Measurements from ENCODE around the gene SLC7A5.

Gene SLC7A5

DNA sequence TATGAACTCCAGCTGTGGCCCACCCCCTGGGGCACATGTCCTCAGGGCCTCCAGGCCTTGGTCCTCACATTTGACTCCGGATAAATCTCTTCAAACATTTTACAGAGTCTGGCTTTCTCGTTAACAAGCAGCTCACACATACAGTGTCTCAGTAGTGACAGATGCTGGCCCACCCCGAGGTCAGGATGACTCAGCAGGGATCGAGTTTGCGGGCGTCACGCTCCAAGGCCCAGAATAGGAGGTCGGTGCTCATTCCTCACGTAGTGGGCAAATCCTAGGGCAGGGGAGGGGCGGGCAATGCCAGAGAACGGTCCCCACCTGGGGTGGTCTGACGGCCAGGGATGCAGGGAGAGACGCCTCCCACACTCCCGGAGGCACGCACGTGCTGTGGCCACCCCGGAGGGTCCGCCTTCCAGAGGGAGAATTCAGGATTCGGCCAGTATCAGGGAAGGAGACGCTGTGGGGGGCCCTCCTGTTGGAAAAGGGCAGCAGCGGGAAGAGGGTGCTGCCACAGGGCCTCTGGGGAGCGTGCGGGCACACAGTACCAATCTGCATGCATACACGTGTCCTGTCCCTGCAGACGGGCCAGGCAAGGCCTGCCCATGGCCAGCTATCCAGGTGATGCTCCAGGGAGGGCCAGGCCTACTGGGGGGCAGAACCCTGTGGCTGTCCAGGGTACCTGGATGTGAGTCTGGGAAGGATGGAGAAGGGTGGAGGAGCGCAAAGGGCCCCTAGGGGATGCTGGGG lies 8.6 kb downstream of the SLC7A5 start:
- peak in 1 of 5 experiments; percentile 45 for DNase-seq

DNA sequence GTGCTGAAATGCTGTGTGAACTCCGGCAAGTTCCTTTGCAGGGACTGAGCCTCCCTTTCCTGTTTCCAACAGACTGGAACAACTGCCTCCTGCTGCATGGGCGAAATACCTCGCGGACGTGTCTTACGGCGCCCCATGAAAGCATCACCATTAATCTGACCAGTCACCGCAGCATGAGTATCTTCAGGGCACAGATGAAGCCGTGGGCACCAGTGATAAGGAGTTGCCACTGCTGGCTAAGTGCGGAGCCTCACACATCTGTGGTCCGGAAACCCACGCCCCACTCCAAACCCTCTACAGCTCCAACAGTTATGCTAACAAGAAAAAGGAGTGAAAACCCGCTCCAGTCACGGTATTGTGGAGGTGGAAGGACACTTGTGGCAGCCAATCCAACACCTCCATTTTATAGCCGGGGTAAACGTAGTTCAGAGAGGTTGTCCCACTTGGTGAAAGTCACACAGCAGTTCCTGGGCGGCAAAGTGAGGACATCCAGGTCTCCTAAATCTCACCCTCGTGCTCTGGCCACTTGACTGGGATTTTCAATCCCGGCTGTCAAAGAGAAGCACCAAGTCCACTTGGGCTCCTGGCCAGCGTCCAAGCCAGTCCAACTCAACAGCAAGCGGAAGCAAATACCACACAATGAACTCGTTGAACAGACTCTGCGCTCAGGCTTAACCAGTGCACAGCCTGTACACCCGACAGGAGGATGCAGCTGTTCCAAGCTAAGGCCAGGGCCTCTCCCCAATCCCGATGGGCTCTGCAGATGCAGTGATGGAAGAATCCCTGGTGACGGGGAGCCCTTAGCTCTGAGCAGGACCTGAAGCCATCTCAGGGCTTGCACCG lies 10.9 kb downstream of the SLC7A5 start:
- peak in 1 of 5 experiments; percentile 21 for DNase-seq

DNA sequence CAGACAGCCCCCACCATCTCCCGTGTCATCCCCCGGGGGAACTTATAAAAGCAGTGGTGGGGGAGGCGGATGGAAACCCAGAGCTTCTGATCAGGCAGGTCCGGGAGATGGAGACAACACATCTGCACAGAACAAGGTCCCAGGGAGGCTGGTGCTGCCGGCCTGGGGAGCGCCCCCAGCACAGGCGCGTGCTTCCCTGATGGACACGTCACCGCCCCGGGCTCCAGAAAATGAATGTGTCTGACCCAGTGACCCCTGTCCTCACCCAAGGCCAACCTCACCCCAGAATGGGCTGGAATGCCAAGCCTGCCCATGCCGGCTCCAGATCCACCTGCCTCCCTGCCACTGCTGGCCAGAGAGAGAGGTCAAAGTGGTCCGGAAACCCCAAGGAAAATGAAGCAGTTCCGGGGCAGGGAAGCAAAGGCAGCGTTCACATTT lies 12.5 kb downstream of the SLC7A5 start:
- no peak for DNase-seq

DNA sequence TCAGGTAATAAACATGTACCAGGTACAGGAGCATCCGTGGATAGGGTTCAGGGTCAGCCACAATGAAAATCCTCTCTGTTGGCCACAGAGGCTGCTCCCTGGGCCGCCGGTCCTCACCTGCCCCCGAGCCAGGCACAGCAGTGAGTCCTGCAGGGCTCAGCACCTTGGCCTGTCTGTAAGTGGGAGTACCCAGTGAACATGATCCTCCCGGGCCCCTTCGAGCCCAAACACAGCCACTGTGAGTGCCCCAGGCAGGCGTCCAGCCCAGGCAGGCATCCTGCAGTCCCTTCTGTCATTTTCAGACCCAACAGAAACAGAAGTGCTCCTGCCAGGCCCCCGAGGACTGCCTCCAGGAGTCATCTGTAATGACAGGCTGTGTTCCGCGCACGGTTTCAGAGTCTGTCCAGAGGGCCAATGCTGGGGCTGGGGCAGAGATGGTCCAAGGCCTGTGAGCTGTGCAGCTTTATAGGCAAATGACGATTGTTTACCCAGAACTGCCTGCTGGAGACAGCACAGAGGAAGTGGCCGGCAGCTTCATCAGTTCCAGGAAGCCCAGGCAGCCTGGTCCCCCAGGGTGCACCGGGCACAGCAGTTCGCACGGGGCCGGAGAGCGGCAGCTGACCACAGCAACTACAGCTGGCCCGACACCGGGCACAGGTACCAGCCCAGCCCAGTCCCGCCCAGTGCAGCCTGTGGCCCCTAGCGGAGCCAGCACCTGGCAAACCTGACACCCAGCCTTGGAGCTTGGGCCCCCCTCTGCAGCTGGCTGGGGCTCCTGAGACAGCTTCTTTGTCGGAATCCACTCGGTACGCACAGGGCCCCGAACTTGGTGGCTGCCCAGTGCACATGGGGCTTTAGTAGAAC lies 13.2 kb downstream of the SLC7A5 start:
- peak in 2 of 5 experiments; percentile 41 to 84 for DNase-seq

DNA sequence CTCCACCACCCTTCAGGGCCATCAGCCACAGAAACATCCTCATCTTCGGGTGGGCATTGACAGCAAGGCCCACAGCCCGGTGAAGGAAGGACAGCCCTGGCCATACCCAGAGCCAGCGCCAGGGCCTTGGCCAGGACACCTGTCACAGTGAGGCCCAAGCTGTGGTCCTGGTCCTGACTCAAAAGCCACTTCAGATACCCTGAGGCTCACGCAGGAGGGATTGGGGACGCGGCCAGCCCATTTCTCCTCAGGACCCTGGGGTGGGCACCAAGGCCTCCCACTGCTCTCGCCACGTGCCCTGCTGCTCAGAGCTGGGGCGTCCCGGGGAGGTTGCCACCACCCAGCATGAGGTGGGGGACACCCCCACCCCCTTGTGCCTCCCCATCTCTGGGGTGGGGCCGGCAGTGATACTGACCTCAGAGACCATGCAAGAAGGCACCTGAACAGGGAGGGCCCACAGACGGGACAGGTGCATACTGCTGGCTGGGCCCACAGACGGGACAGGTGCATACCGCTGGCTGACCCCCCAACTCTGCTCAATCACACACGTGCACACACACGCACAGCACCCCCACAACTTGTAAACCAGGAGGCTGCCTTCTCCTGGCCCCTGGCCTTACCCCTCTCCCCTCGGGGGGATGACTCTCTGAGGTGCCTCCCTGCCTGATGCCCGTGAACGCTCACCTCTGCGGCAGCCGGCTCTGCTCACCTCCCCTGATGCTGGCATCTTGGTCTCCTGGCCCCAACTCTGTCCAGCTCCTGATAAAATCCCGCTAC lies 14.2 kb downstream of the SLC7A5 start:
- DNase-seq: no peak

DNA sequence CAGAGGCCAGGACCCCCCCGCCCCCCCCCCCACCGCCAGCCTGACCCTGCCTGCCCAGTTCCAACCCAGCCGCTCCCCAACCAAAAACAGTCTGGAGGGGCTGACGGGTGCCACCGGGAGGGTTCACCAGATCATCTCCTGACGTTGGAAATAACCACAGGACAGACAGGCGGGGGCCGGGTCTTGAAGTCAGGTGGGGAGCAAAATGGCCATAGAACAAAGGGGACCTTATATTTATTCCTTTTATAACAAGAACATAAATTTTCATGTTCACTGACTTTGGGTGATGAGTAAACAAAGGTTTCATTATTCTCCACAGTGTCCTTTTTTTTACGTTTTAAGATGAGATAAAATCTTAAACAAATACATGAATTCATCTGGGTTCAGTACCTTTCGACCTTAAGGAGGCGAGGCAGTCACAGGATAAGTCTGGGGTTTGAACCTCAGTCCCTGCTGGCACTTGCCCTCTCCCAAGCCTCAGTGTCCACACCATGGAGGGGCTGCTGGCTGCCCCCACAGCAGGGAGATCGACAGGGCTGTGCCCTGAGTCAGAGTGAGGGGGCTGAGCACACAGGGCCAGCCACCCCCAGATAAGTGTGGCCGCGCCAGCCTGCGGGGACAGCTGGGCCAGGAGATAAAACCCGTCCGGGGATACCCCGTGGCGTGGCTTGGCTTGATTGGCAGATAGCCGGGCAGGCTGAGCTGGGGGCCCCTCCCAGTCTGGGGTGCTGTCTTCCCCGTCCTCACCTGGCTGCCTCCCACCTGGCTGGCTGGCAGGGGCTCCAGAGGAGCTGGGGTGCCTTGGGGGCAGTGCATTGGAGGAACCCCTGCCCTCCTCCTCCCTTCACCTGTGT lies 15.0 kb downstream of the SLC7A5 start:
- peak in 3 of 5 experiments; percentile 27 to 75 (median 55) for DNase-seq

DNA sequence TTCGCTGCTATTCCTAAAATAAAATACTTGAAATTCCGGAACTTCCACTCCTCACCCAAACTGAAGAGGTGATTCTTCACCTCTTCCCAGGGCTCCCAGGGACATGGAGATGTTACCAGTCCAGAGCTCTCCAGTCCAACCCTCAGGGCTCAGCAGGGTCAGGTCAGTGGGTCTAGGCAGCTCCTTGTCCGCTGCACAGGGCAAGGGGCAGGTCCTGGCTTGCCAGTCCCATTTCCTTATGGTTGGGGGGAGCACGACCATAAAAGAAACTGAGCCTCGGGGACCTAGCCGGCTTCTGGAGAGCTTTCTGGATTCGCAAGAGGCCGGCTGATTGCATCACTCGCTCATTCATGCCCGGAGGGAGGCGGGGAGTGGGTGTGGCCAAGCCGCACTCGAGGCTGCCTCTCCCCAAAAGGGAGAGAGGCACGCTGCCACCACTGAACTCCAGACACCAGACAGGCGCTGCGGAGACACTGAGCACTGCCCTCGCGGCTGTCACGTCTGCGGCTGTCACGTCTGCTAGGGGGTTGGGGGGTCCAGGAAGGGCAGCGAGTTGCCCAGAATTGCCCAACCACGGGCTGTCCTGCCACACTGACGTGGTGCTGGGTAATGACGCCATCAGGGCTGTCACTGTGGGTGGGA lies 15.8 kb downstream of the SLC7A5 start:
- DNase-seq: peak; percentile 57 to 97 (median 75)

DNA sequence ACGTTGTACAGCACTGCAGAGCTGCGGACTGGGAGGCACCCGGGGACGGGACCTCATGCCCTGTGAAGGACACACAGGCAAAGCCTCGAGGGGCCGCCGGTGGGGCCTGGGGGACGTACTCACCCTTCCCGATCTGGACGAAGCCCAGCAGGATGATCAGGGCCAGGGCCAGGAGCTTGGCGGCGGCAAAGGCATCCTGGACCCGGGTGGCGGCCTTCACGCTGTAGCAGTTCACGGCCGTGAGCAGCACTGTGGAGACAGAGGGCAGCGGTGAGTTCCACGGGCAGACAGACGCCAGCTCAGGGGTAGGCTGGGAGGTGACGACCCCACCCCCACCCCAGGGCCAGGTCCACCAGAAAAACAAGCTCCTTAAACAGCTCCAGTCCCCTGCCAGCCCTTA lies 17.7 kb downstream of the SLC7A5 start:
- no peak for DNase-seq

DNA sequence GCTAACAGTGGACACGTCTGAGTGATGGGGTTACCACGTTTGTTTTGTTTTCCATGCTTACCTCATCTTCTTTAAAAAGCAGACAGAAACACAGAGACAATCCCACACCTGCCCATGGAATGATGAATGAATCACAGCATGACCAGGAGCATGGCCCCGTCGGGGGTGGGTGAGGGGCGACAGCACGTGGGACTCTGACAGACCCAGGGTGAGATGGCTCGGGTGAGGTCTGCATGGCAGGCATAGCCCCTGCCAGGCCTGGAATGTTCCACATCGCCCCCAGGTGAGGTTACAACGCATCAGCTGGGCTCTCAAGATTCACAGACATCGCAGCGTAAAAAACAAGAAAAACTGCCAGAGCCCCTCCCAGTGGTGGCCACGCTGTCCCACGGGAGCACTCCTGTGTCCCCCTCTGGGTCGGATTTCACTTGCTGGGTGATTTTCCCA lies 18.1 kb downstream of the SLC7A5 start:
- DNase-seq: no peak

DNA sequence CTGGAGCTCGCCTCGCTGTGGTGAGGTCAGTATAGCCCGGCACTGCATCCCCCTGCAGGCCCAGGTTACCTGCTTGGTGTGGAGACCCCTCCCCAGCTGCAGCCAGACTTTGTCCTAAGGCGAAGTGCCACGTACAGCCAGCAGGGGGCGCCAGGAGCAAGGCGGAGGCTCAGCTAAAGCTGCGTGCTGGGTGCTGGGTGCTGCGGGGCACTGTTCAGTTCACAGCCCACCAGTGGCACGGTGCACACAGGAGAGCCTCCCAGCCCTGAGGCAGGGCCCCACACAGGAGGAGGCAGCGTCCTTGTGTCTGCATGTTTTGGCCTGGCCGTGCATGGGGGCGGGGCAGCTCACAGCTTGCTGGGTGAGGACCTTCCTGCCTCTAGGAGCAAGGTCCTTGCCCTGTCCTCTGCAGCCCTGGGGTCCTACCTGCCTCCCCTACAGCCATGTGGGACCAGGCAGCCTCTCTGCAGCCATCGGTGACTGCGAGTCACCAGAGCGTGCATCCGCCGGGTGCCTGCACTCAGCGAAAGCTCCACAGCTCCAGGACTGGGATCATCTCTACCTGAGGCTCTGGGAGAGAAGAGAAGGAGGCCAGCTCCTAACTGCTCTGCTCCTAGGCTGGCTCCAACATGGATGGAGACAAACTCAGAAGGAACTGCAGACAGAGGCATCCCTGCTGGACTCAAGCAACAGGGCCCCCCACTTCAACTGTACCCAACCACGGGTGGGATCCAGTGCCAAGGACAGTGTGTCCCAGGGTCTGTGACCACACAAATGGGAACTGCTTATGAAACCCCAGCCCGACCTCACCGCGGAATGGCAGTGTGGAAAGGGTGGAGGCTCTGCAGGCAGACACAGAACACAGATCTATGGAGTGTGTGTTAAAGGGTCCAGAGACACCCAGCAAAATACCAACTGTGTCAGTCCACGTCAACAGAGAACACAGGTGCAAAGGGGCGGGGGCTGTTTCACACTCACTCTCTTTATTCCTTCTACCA lies 19.0 kb downstream of the SLC7A5 start:
- DNase-seq: peak; percentile 59 to 81 (median 65)

DNA sequence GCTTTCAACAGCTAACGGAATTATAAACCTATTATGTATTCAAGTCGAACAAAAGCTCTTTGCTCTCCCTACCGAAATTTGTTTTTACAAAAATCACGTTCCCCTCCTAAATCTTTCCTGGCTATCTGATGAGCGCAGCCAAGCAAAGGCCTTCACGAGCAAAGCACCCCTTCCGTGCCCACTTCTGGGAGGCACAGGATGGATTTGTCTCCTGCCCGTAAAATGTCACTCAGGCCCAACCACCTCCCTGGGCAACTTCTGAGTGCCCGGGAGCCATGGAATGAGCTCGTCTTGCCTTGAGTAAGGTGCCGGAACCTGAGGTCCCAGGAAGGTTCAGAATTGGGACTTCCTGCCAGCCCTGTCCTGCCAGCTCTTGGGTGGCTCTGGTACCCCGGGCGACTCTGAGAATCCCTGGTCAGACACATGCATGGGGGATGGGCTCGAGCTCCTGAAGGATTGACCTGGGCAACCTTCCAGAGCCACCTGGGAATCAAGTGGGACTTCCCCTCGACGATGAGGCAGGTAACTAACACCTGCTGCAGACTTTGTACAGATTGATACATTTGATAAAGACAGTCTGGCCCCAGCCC lies 19.8 kb downstream of the SLC7A5 start:
- no peak for DNase-seq

DNA sequence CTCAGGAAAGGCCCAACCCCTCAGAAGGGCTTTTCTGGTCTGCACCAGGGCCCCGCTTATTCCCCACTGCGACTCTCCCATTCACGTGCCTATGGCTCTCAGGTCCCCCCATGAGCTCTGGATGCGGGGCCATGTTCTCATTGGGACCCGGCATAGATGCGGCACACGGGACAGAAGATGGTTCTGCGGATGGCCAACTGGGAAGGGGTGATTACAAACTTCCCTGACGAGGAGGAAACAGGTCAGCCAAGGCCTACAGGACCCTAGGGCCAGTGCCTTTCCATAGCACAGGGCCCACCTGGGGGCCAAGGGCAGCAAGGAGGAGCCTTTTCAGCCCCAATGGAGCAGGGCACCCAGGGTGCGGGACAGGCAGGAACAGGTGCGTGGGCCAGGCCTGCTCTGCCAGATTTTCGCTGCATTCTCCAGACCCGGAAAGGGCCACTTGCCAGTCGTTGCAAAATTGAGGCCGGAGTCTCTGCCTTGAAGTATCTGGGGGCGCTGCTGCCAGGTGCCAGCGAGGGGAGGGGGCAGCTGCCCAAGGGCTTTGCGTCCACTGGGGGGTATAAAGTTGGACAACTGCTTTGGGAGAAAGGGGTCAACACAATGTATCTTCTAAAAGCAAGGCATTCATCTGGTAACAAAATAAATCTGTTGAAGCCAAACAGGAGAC lies 20.5 kb downstream of the SLC7A5 start:
- no peak for DNase-seq

DNA sequence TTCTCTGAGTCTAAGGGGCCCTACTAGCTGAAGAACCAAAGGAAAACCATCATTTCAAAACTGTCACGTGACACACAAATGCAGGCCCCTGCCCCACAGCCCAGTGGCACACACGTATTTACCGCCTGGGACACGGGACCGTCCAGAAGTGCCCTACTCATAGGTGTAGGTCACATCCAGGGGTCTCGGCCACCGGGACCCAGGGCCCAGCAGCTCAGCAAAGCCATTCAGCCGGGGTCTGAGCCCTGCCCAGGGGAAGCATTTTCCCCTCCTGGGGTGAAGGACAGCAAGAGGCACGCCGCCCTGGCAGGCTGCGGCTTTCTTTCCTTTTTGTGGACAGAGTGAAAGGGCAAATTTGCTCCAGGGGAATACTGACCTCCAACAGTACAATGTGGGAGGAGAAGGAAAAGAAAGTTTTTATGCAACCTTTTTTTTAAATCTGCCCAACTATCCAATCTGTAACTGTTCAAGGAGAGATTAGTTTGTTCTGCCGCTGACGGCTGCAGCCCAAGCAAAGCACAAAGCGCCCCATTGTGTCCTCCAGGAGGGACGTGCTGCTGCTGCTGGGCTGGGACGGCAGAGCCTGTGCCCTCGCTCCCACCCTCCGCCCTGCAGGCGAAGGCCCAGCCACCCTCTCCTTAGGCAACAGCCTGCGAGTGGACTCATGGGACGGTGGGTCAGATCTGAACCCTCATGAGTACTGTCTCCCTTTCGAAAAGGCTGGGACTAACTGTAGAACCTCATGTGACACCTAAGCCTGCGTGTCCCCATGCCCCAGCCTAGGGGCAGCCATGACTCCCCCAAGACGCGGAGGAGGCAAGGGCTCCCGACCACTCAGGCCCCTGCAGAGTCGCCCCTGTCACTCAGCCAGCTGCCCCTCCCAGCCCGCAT lies 21.3 kb downstream of the SLC7A5 start:
- DNase-seq: no peak

DNA sequence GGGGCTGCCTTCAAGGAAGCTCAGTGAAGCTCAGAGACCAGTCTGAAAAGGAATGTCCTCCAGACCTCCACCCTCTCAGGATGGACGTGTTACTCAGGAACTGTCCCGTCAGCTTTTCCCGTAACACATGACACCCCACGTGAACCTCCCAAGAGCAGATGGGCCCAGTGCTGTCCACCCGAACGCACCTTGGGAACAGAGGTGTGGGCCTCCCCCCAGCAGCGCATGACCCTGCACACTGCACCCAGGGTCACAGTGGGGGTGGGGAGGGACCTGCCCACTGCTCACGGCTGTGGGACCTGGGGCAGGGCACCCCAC lies 21.9 kb downstream of the SLC7A5 start:
- no peak for DNase-seq

DNA sequence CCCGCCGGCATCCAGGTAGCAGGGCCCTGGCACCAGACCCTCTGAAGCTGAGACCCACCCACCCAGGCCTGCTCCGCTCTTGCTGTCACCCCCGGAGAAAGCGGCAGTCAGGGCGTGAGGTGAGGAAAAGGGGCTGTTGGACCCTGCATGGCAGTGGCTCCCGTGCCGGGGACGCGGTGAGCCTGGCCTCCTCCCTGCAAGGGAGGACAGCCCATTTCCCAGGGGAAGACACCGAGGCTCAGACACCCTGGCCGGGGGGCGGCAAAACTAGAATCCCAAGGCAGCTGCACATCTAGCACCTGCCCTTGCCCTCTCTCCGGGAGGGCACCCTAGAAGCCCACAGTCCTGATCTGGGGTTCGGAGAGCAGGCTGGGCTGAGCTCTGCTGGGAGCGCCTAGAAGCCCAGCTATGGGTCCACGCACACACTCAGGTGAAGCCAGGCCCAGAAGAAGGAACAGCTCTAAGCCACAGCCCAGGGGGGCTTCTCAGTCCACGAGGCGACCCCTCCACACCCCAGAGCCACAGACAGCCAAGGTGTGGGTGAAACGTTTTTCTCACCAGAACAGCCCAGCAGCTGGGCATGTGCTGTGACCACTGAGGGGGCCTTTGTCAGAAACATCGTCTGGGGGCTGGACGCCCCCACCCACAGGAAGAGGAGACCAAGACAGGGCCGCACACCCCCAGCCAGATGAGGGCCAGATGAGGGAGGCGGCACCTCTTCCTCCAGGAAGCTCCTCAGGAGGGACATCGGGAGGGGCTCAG lies 22.4 kb downstream of the SLC7A5 start:
- no peak for DNase-seq

DNA sequence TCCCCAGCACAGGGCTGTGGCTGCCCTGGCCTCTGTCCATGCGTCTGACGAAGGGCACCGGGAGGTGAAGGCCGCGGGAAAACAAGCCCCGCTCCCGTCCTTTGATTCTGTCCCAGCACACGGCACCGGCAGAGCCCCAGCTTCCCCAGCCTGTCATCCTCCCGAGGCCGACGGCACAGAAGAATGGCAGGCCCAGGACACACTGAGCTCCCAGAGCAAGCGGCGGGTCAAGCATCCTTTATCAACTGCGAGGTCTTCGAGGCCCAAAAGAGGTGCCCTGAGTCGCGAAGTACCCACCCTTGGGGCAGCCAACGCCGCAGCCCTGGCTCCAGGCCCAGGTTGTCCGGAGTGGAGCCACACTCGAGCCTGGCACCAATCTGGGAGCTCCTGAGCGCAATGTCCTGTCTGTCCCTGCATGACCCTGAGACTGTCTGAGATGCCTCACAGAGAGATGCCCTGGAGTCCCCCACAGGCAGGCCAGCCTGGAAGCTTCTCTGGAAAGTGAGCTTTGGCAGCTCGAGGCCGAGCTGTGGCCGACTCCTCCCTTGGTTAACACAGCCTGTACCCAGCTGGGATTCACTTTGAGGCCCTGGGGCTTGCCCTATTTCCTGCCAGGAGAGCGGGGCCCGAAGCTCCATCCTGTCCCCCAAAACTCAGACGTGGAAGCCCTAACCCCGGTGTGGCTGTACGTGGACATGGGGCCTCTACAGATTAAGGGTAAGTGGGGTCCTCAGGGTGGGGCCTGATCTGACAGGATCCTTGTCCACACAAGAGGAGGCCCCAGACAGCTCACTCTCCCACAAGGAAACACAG lies 23.3 kb downstream of the SLC7A5 start:
- DNase-seq: no peak
